HL-60 (cell line): Measurements from ENCODE around the gene C1orf141.

ENCODE experiments used
- POLR2AphosphoS5 ChIP-seq: IDR thresholded peaks from 2 replicates; pipeline ENCODE4 v1.6.1; 2012; ENCODE audit warnings: low read depth
- TF ChIP-seq, protein P1 (sequence below): IDR thresholded peaks from one replicate; pipeline ENCODE4 v1.5.1; 2011; ENCODE audit warnings: low read length, control low read depth, inconsistent platforms; ENCODE audit not compliant: insufficient read depth

DNA sequence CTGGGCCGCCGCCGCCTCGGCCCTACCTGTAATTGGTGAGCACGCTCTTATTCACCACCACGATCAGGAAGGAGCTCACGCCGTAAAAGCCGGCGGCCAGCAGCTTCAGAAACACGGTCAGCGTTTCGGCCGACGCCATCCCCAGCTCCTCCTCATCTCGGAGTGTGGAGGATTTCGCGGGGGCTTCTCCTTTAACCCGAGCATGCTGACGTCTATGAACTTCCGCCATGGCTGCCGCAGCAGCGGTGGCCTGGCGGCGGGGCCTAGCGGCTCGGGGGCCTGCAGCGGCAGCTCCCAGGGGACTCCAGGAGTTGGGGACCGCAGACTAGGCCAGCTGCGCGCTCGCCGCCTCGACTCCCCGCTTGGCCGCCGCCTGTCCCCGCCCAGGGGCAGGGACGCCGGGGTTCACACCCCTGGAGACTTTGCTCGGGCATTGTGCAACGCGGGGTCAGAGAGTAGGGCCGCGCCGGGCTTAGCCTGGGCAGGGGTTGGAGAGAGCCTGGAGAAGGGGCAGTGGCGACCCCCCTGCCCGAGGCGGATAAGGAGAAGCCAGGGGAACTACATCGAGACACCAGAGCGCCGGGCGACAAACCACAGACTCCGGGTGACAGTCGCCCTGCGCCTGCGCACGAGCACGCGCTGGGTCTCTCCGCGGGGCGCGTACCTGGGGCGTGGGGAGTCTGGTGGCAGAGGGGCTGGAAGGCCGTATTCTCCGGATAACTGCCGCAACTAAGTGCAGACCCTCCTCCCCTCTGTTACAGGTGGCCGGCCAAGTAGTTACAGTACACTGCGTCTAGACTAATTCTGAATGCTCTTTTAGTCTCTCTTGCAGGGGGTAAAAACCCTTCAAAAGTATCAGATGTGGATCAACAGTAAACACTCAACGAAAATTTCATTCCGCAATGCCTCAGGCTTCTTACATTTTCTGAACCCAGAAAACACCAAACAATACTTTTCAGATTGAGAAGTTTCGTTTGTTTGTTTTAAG, 80.7 kb downstream of the C1orf141 start, which contains the start of gene SLC35D1:
- TF ChIP-seq, protein P1, sequence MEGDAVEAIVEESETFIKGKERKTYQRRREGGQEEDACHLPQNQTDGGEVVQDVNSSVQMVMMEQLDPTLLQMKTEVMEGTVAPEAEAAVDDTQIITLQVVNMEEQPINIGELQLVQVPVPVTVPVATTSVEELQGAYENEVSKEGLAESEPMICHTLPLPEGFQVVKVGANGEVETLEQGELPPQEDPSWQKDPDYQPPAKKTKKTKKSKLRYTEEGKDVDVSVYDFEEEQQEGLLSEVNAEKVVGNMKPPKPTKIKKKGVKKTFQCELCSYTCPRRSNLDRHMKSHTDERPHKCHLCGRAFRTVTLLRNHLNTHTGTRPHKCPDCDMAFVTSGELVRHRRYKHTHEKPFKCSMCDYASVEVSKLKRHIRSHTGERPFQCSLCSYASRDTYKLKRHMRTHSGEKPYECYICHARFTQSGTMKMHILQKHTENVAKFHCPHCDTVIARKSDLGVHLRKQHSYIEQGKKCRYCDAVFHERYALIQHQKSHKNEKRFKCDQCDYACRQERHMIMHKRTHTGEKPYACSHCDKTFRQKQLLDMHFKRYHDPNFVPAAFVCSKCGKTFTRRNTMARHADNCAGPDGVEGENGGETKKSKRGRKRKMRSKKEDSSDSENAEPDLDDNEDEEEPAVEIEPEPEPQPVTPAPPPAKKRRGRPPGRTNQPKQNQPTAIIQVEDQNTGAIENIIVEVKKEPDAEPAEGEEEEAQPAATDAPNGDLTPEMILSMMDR, result no peak
- no peak; the same call in 1 of the 2 replicates for TF ChIP-seq POLR2AphosphoS5
